Ovary (tissue), 3 donors: Measurements from ENCODE around the gene ZNF281.

Experiments used
- EP300 ChIP-seq: sonication (generic); formaldehyde crosslinking; IDR thresholded peaks from one replicate; pipeline ENCODE4 v1.6.1; 2017; ENCODE audit warnings: antibody characterized with exemption
- TF ChIP-seq, protein P1 (sequence below), 3 donors: fragments of 450-650 bp in 2 of 3; fragments of 200-600 bp in 1 of 3; IDR thresholded peaks; one replicate each; pipeline versions ENCODE4 v1.5.1 to v1.8.0; 2016 to 2022; ENCODE audit warnings: antibody characterized with exemption in 3 of 3, mild to moderate bottlenecking in 1 of 3
- donor health status: DM: no; HTN: no; CAD: no.

DNA sequence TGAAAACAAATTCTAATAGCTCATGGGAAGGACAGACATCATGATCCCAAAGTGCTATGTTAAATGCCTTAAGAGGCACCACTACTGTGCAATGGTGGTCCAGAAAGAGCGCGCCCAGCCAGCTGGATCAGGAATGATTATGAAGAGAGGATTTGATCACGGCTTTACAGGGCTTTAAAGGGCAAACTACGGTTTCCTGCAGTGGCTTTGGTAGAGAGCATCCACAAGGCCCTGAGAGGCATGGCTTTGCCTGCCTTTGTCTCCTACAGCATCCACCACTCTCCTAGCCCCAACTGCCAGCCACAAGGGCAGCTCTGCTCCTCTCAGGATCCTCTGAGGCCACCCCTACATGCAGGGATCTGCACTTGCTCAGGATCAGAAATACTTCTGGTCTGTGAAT lies 40.7 kb downstream of the ZNF281 start:
- TF ChIP-seq, protein P1, sequence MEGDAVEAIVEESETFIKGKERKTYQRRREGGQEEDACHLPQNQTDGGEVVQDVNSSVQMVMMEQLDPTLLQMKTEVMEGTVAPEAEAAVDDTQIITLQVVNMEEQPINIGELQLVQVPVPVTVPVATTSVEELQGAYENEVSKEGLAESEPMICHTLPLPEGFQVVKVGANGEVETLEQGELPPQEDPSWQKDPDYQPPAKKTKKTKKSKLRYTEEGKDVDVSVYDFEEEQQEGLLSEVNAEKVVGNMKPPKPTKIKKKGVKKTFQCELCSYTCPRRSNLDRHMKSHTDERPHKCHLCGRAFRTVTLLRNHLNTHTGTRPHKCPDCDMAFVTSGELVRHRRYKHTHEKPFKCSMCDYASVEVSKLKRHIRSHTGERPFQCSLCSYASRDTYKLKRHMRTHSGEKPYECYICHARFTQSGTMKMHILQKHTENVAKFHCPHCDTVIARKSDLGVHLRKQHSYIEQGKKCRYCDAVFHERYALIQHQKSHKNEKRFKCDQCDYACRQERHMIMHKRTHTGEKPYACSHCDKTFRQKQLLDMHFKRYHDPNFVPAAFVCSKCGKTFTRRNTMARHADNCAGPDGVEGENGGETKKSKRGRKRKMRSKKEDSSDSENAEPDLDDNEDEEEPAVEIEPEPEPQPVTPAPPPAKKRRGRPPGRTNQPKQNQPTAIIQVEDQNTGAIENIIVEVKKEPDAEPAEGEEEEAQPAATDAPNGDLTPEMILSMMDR (IDR thresholded peaks at IDR 0.05): no peak
- no peak for TF ChIP-seq EP300
